GM10248 (cell line): ENCODE measurements around the gene TMEM213.

Source experiments
- CTCF ChIA-PET: fragments of 300-600 bp; sonication (Branson Sonifier 250); formaldehyde crosslinking; extraction: SDS; loops from one replicate; lab custom pipeline; 2021; ENCODE audit warnings: antibody characterized with exemption; lab: Yijun Ruan, JAX
- POLR2A ChIA-PET: fragments of 350-650 bp; sonication (Branson Sonifier 250); formaldehyde crosslinking; extraction: SDS; loops from one replicate; lab custom pipeline; 2020; ENCODE audit warnings: antibody characterized with exemption; lab: Yijun Ruan, JAX
- DNase-seq: peaks from one replicate; pipeline ENCODE4 v3.0.0; 2012; ENCODE audit errors: extremely low spot score
- CTCF ChIP-seq: IDR thresholded peaks from 2 replicates; pipeline ENCODE4 v1.5.1; 2012; ENCODE audit warnings: mild to moderate bottlenecking, low read depth; ENCODE audit errors: extremely low read depth, missing control alignments, control extremely low read depth

The TMEM213 gene

DNA sequence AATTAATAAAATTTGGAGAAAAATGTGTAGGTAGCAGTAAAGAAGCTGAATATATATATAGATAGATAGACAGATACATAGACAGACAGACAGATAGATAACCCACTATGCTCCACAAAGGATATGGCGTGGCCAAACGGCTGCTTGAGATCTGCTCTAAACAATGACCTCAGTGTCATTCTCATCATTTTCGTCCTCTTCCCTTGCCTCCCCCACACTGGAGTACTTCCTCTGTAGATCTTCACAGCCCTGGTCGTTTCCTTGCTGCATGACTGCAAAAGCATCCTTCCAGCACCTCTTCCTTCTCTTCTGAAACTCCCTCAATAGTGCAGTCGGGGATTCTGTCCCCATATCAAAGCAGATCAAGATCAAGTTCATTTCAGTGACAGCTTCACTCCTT lies 35.8 kb downstream of the TMEM213 start:
- CTCF ChIA-PET, result no interaction called here
- no peak for DNase-seq
- POLR2A ChIA-PET, result no interaction called here

DNA sequence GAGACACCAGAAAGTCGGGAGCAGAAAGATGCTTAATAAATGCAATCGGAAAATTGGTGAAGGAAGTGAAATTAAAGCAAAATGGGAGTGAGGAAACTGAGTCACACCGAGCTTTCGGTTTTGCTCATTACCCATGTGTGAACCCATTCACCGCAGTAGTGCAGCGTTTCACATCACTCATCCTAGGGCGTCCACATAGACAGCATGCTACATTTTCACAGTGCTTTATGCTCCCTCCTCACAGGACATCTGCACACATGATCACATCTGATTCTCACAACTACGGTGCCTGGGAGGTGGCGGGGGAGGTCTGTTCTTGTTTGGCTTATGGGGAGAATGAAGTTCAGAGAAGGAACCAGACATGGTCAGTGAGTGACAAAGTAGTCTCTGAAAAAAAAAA lies 36.8 kb downstream of the TMEM213 start:
- ChIA-PET POLR2A (no interaction called here), CTCF (no interaction called here)
- DNase-seq, result no peak
- TF ChIP-seq CTCF, result no peak

More for the DNA sequence above, 35.8 kb downstream of the TMEM213 start:
- TF ChIP-seq CTCF, result no peak

- no peak for TF ChIP-seq CTCF
- DNase-seq, result no peak
- ChIA-PET CTCF (no interaction called here), POLR2A (no interaction called here)
Measured at GRCh38 chr7:138835087-138835486, 37.3 kb downstream of the TMEM213 start.

- DNase-seq, result no peak
- no peak for TF ChIP-seq CTCF
- CTCF ChIA-PET, result no interaction called here
- POLR2A ChIA-PET, result no interaction called here
Measured at GRCh38 chr7:138837627-138838026, 39.8 kb downstream of the TMEM213 start.

DNA sequence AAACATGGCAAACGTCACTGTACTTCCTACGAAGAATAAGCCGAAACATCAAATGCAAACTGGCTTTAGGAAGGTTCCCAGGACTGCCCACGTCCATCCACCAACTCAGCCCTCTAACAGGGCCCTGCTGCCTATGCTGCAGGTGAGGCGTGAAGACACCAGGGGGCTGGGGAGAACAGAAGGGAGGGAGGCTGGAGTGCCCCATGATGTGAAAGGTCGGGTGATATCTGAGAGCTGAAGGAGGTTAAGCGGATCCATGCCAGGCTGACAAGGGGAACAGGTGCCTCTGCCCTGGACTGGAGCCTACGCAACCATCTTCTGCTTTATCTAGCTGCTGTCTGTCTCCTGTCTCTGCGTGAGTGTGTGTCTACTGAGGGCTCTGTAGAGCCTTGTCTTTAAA lies 40.4 kb downstream of the TMEM213 start:
- TF ChIP-seq CTCF, result no peak
- DNase-seq, result no peak
- CTCF ChIA-PET, result no interaction called here
- POLR2A ChIA-PET, result no interaction called here

DNA sequence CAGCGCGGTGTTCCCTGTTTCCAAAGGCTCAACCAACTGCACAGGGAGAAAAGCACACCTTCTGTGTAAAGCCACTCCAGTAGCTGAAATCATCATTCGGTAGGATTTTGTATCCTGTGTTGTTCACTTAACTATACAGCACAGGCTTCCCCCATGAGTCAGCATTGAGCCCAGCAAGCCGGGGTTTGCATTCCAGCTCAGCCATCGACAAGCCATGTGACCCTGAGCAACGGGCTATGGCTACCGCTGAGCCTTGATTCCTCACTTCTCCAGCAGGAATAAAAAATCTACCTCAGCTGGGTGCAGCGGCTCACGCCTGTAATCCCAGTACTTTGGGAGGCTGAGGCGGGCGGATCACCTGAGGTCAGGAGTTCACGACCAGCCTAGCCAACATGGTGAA lies 44.3 kb downstream of the TMEM213 start:
- CTCF ChIA-PET, result interaction anchor here (0.8 to 1.2 kb wide), 2 partner anchors 10 to 28 kb away, joined by 3 to 5 read pairs; no protein-coding TSS in a partner anchor
- no peak for TF ChIP-seq CTCF
- DNase-seq, result no peak
- POLR2A ChIA-PET, result no interaction called here
